IMR-90 (cell line): ENCODE measurements around the gene MOCS1. TPM values are rescaled to one million over a fixed set of nuclear protein-coding genes. Genes with fewer than 3 reads are reported as not detected.

ENCODE experiments used
- ATAC-seq: fragments of 200-7000 bp; cut with Tn5 transposase; 2 replicates; pipeline ENCODE4 v1.9.1; 2020; ENCODE audit warnings: low read depth, mild to moderate bottlenecking, moderate library complexity
- BruUV-seq: library from RNA; stranded (reverse); fragments of 400-500 nt; replicated peaks from 2 replicates; lab custom pipeline; 2021; lab: Mats Ljungman, UMichigan
- CTCF ChIA-PET: fragments of 300-600 bp; formaldehyde crosslinking; extraction: SDS; loops from one replicate; lab custom pipeline; 2021; ENCODE audit warnings: antibody characterized with exemption; lab: Yijun Ruan, JAX
- POLR2A ChIA-PET: fragments of 300-600 bp; sonication (Branson Sonifier 250); formaldehyde crosslinking; loops from one replicate; lab custom pipeline; 2022; ENCODE audit warnings: antibody characterized with exemption; ENCODE audit not compliant: unreplicated experiment; lab: Charles Lee
- DNase-seq: peaks from one replicate; pipeline ENCODE4 v3.0.0; 2013
- H2AFZ ChIP-seq: replicated peaks from 2 replicates; pipeline ENCODE3; 2013; ENCODE audit warnings: low read length, mild to moderate bottlenecking; ENCODE audit not compliant: poor library complexity
- H2AK5ac ChIP-seq: 2 replicates; pipeline ENCODE4 v1.6.1; 2013; ENCODE audit warnings: low read depth, low read length, inconsistent platforms
- H2AK9ac ChIP-seq: replicated peaks from 2 replicates; pipeline ENCODE3; 2013; ENCODE audit warnings: mild to moderate bottlenecking, low read depth, low read length, moderate library complexity; ENCODE audit not compliant: poor library complexity
- H2BK120ac ChIP-seq: 2 replicates; pipeline ENCODE4 v1.6.1; 2013; ENCODE audit warnings: low read depth, low read length, inconsistent platforms
- H2BK15ac ChIP-seq: 3 replicates; pipeline ENCODE4 v1.6.1; 2013; ENCODE audit warnings: low read depth, low read length, inconsistent platforms
- H2BK20ac ChIP-seq: 2 replicates; pipeline ENCODE4 v1.6.1; 2013; ENCODE audit warnings: low read depth, mild to moderate bottlenecking, inconsistent platforms, low read length, moderate library complexity
- H2BK5ac ChIP-seq: 2 replicates; pipeline ENCODE4 v1.6.1; 2013; ENCODE audit warnings: mild to moderate bottlenecking, low read depth, low read length, inconsistent platforms; ENCODE audit not compliant: poor library complexity, severe bottlenecking
- H3K14ac ChIP-seq: replicated peaks from 2 replicates; pipeline ENCODE4 v1.6.1; 2013; ENCODE audit warnings: low read depth, low read length, inconsistent platforms
- H3K18ac ChIP-seq: 2 replicates; pipeline ENCODE4 v1.6.1; 2013; ENCODE audit warnings: low read depth, low read length, control low read depth
- H3K23ac ChIP-seq: 2 replicates; pipeline ENCODE4 v1.6.1; 2013; ENCODE audit warnings: low read depth, low read length, inconsistent platforms
- H3K27ac ChIP-seq: 2 replicates; pipeline ENCODE4 v1.5.1; 2013; ENCODE audit warnings: mild to moderate bottlenecking, control low read depth, low read length; ENCODE audit not compliant: insufficient read depth
- H3K27me3 ChIP-seq: 2 replicates; pipeline ENCODE4 v1.6.1; 2013; ENCODE audit warnings: low read length; ENCODE audit not compliant: control insufficient read depth, insufficient read depth
- H3K36me3 ChIP-seq: 2 replicates; pipeline ENCODE4 v1.6.1; 2013; ENCODE audit warnings: low read length, mixed read lengths; ENCODE audit not compliant: control insufficient read depth, insufficient read depth
- H3K4ac ChIP-seq: 2 replicates; pipeline ENCODE4 v1.6.1; 2013; ENCODE audit warnings: low read depth, low read length, inconsistent platforms
- H3K4me1 ChIP-seq: 2 replicates; pipeline ENCODE4 v1.6.1; 2013; ENCODE audit warnings: low read length, mixed read lengths; ENCODE audit not compliant: control insufficient read depth, insufficient read depth
- H3K4me2 ChIP-seq: 2 replicates; pipeline ENCODE4 v1.6.1; 2013; ENCODE audit warnings: low read depth, mild to moderate bottlenecking, control low read depth, low read length, moderate library complexity
- H3K4me3 ChIP-seq: 2 replicates; pipeline ENCODE4 v1.5.1; 2013; ENCODE audit warnings: low read depth, mild to moderate bottlenecking, control low read depth, low read length, moderate library complexity; ENCODE audit not compliant: insufficient read depth
- H3K56ac ChIP-seq: 2 replicates; pipeline ENCODE4 v1.6.1; 2013; ENCODE audit warnings: low read length, inconsistent platforms; ENCODE audit not compliant: insufficient read depth; ENCODE audit errors: extremely low read depth
- H3K79me1 ChIP-seq, 2 experiments: 2 replicates each; pipeline ENCODE4 v1.6.1; 2013; ENCODE audit warnings: low read length in 2 of 2, inconsistent platforms in 1 of 2, low read depth in 1 of 2
- H3K9ac ChIP-seq: 2 replicates; pipeline ENCODE4 v1.6.1; 2013; ENCODE audit warnings: low read depth, low read length, control low read depth
- H3K9me1 ChIP-seq: 2 replicates; pipeline ENCODE4 v1.6.1; 2013; ENCODE audit warnings: low read length, inconsistent platforms; ENCODE audit not compliant: insufficient read depth
- H3K9me3 ChIP-seq: 2 replicates; pipeline ENCODE4 v1.6.1; 2013; ENCODE audit warnings: low read length; ENCODE audit not compliant: control insufficient read depth, insufficient read depth
- H4K20me1 ChIP-seq: 2 replicates; pipeline ENCODE4 v1.6.1; 2013; ENCODE audit warnings: low read length, inconsistent platforms; ENCODE audit not compliant: insufficient read depth
- H4K5ac ChIP-seq: 2 replicates; pipeline ENCODE4 v1.6.1; 2013; ENCODE audit warnings: mild to moderate bottlenecking, low read depth, low read length, control low read depth
- H4K8ac ChIP-seq, 2 experiments: 2 replicates each; pipeline ENCODE4 v1.6.1; 2013; ENCODE audit warnings: low read depth in 2 of 2, low read length in 2 of 2, control low read depth in 1 of 2, inconsistent platforms in 1 of 2
- H4K91ac ChIP-seq: 2 replicates; pipeline ENCODE4 v1.6.1; 2013; ENCODE audit warnings: low read depth, low read length, inconsistent platforms; ENCODE audit not compliant: insufficient read depth
- CEBPB ChIP-seq: IDR thresholded peaks from 2 replicates; pipeline ENCODE4 v1.6.1; 2012; ENCODE audit warnings: low read depth, low read length, improper control_type of control experiment
- POLR2A ChIP-seq: IDR thresholded peaks from 2 replicates; pipeline ENCODE4 v1.6.1; 2012; ENCODE audit warnings: mild to moderate bottlenecking, low read depth, low read length
- SMC3 ChIP-seq: fragments of 150-350 bp; IDR thresholded peaks from 2 replicates; pipeline ENCODE4 v1.6.1; 2016; ENCODE audit warnings: low read depth, mild to moderate bottlenecking, antibody characterized with exemption, low read length, moderate library complexity
- WGBS, 2 experiments: methylation state at CpG; one replicate each; pipeline versions ENCODE4 v1.1.5 to v1.1.7; 2013; ENCODE audit warnings: missing lambda C conversion rate in 2 of 2; ENCODE audit not compliant: insufficient read length in 1 of 2; ENCODE audit errors: extremely low coverage in 2 of 2; 5-methylcytosine and 5-hydroxymethylcytosine counted together
- dilution Hi-C: fragments of 300-500 bp; cut with HindIII; formaldehyde crosslinking; loops from one replicate; pipeline ENCODE4 v1.14.3; 2018; ENCODE audit warnings: low sequenced_read_pairs; ENCODE audit not compliant: unreplicated experiment
- in situ Hi-C: fragments of 300-500 bp; cut with MboI; formaldehyde crosslinking; loops from 3 replicates; pipeline ENCODE4 v1.14.3; 2019; ENCODE audit warnings: low sequenced_read_pairs, inconsistent platforms, mixed read lengths
- intact Hi-C: fragments of 100-400 bp; cut with micrococcal nuclease; formaldehyde crosslinking; loops from 2 replicates; pipeline ENCODE4 v1.10.0; 2022
- polyA plus RNA-seq, 3 experiments: library from polyadenylated mRNA; depleted of rRNA; stranded (reverse); fragments of >200 nt; gene quantifications; 2 replicates each; pipeline ENCODE4 v1.2.3, GENCODE V29; 2012; ENCODE audit warnings: low replicate concordance in 1 of 3
- total RNA-seq: library from RNA; depleted of rRNA; stranded (reverse); fragments of >200 nt; gene quantifications from 2 replicates; pipeline ENCODE4 v1.2.3, GENCODE V29; 2012

The MOCS1 gene
- total and polyA plus RNA-seq, 2 of the 4 experiments (the other 2 are of a cell fraction), result 5.5 to 9.5 TPM

DNA sequence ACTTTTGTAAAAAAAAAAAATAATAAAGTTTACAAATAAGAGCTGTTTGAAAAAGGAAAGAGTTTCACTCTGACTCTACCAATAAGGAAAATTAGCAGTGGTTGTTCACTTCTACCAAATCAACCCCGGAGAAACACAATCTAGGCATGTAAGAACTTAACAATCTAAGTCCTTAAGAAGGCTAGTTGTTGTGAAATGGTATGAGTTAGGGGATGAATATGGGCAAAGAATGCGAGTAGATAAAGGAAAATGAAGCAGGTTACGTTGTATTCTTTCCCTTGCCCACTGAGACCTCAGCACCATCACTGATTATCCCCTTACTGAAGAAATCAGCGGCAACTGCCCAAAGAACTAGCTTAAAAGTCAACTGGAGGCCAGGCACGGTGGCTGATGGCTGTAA, 15.4 kb downstream of the MOCS1 start:
- Histone ChIP-seq H4K20me1 (no peaks in the 10 kb centered on the region), H3K4me1 (no peaks in the 10 kb centered on the region), H3K9me1 (no peaks in the 10 kb centered on the region; the same call in 1 of the 2 replicates), H2AFZ (no peak overlapping the region), H3K23ac (no peak overlapping the region), H3K56ac (no peak overlapping the region), H2AK5ac (no peak overlapping the region), H3K4me2 (no peak overlapping the region), H4K8ac (no peak overlapping the region), H2BK120ac (no peak overlapping the region), H3K27ac (no peak overlapping the region), H3K4ac (no peak overlapping the region), H3K9ac (no peak overlapping the region), H3K18ac (no peak overlapping the region), H3K79me1 (peaks cover 0 to 6% of the 10 kb centered on the region in 2 experiments; a peak in 1 of 4 replicates), H2BK15ac (no peak overlapping the region), H3K36me3 (peaks cover 34% of the 10 kb centered on the region), H3K14ac (no peak overlapping the region), H2BK5ac (no peak overlapping the region), H2BK20ac (no peak overlapping the region), H4K5ac (no peak overlapping the region), H2AK9ac (no peak overlapping the region), H3K9me3 (no peaks in the 10 kb centered on the region), H4K91ac (no peak overlapping the region), H3K27me3 (no peaks in the 10 kb centered on the region), H3K4me3 (no peak overlapping the region)
- BruUV-seq, result no TSS peak
- dilution Hi-C loops (no loop called here), intact Hi-C loops (no loop called here), in situ Hi-C loops (no loop called here)
- no peak for TF ChIP-seq POLR2A
- TF ChIP-seq SMC3, result no peak
- TF ChIP-seq CEBPB, result no peak
- ChIA-PET CTCF (no interaction called here), POLR2A (no interaction called here)
- DNase-seq (no peak), ATAC-seq (no peak)
- WGBS, 2 experiments, result 40 to 100% methylated on average over 1 of the region's 5 CpGs
